ENCODE results near the gene BCL2L15.

- no peak for TF ChIP-seq POLR2A (IDR thresholded peaks at IDR 0.05; ENCODE audit: low read length)
- TF ChIP-seq GATA1 (IDR thresholded peaks at IDR 0.05; ENCODE audit: low read depth, low read length), result no peak
Observed at GRCh38 chr1:113855630-113856400, 31.6 kb downstream of the BCL2L15 start.
